Measurements from ENCODE around the gene CDH22. TPM values are rescaled to one million over a fixed set of nuclear protein-coding genes. Genes with fewer than 3 reads are reported as not detected.

The CDH22 gene
- total RNA-seq, 1 donor from 2014 or later: 0.09 TPM

GRCh38 chr20:46192376-46192944, 115.8 kb downstream of the CDH22 start:
- Mint-ChIP-seq H3K9me3 (no peaks in the 10 kb centered on the region), H3K36me3 (ENCODE audit: low read depth) (no peaks in the 10 kb centered on the region), H3K27me3 (peaks cover 19% of the 10 kb centered on the region), H3K27ac (no peak overlapping the region), H3K4me1 (no peaks in the 10 kb centered on the region), H3K4me3 (no peak overlapping the region)
- ChIA-PET CTCF (no interaction called here), POLR2A (no interaction called here)
- ATAC-seq (ENCODE audit: low read depth) (no peak), DNase-seq (no peak)
- no peak for TF ChIP-seq CTCF (IDR thresholded peaks at IDR 0.05)
- intact Hi-C loops (cut with micrococcal nuclease): no loop called here

- ATAC-seq (ENCODE audit: low read depth) (no peak), DNase-seq (no peak)
- H3K9me3 Mint-ChIP-seq: no peaks in the 10 kb centered on the region
- intact Hi-C loops (cut with micrococcal nuclease): no loop called here
- ChIA-PET CTCF (no interaction called here), POLR2A (no interaction called here)
- H3K4me1 Mint-ChIP-seq: no peaks in the 10 kb centered on the region
- no peak overlapping the region for H3K27ac Mint-ChIP-seq
- no peak overlapping the region for H3K4me3 Mint-ChIP-seq
- no peaks in the 10 kb centered on the region for H3K36me3 Mint-ChIP-seq (ENCODE audit: low read depth)
- peaks cover 23% of the 10 kb centered on the region for H3K27me3 Mint-ChIP-seq
- no peak for TF ChIP-seq CTCF (IDR thresholded peaks at IDR 0.05)
These were observed 116.7 kb downstream of the CDH22 start for GRCh38 chr20:46191611-46192010.

GRCh38 chr20:46191168-46191540, 117.1 kb downstream of the CDH22 start:
- Mint-ChIP-seq H3K27ac (no peak overlapping the region), H3K27me3 (peaks cover 26% of the 10 kb centered on the region), H3K4me1 (no peaks in the 10 kb centered on the region), H3K9me3 (no peaks in the 10 kb centered on the region), H3K4me3 (no peak overlapping the region), H3K36me3 (ENCODE audit: low read depth) (no peaks in the 10 kb centered on the region)
- ATAC-seq (ENCODE audit: low read depth): no peak
- CTCF ChIA-PET: no interaction called here
- no peak for DNase-seq
- POLR2A ChIA-PET: no interaction called here
- intact Hi-C loops (cut with micrococcal nuclease): no loop called here
- no peak for TF ChIP-seq CTCF (IDR thresholded peaks at IDR 0.05)

- Mint-ChIP-seq H3K27me3 (peaks cover 27% of the 10 kb centered on the region), H3K27ac (no peak overlapping the region), H3K4me1 (no peaks in the 10 kb centered on the region), H3K9me3 (no peaks in the 10 kb centered on the region), H3K4me3 (no peak overlapping the region), H3K36me3 (ENCODE audit: low read depth) (no peaks in the 10 kb centered on the region)
- ATAC-seq (ENCODE audit: low read depth) (no peak), DNase-seq (no peak)
- CTCF ChIA-PET: no interaction called here
- intact Hi-C loops (cut with micrococcal nuclease): no loop called here
- POLR2A ChIA-PET: no interaction called here
- TF ChIP-seq CTCF (IDR thresholded peaks at IDR 0.05): no peak
These were observed 117.7 kb downstream of the CDH22 start for GRCh38 chr20:46190478-46191167.

GRCh38 chr20:46188866-46189541, 119.3 kb downstream of the CDH22 start:
- no peak for TF ChIP-seq CTCF (IDR thresholded peaks at IDR 0.05)
- no peak for DNase-seq
- Mint-ChIP-seq H3K4me1 (no peaks in the 10 kb centered on the region), H3K9me3 (no peaks in the 10 kb centered on the region), H3K27ac (no peak overlapping the region), H3K27me3 (peaks cover 21% of the 10 kb centered on the region), H3K4me3 (no peak overlapping the region), H3K36me3 (ENCODE audit: low read depth) (no peaks in the 10 kb centered on the region)
- CTCF ChIA-PET: no interaction called here
- intact Hi-C loops (cut with micrococcal nuclease): no loop called here
- no peak for ATAC-seq (ENCODE audit: low read depth)
- POLR2A ChIA-PET: interaction anchor here (0.7 kb wide), 1 partner anchor 9 kb away, joined by 3 read pairs; no protein-coding TSS in a partner anchor
